HG03469 (cell line): ENCODE data around the gene ARL8B.
A peak's percentile ranks its signal among the peaks of the same experiment; 100 is the strongest.
"Not testable (repeated sequence)": the region's sequence is repeated elsewhere in the genome, so short reads cannot be mapped to it uniquely, and the experiment has no call there.

Experiments used
- ATAC-seq: cut with Tn5 transposase; IDR thresholded peaks from one replicate; pipeline ENCODE4 v1.9.1; 2021; ENCODE audit warnings: mild to moderate bottlenecking, moderate library complexity, moderate number of reproducible peaks; ENCODE audit not compliant: unreplicated experiment

Gene ARL8B

GRCh38 chr3:5144316-5144994 lies 22.4 kb downstream of the ARL8B start:
- ATAC-seq = no peak

DNA sequence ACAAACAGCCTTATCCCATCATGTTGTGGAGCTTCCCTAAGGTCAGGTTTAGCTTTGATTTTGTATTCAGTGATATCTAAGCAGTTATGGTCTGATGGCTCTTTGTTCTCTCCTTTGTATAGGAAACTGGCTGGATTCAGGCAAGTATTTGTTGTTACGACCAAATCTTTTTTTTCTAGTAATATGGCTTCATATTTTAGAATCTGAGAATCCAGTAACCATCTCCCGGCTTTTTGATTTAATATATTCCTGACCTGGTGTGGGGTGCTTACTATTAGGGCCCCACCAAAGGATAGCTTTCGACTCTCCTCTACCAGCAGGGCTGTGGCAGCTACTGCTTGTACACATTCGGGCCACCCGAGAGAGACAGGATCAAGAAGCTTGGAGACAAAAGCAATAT lies 23.0 kb downstream of the ARL8B start:
- no peak for ATAC-seq

GRCh38 chr3:5147152-5147551 lies 25.1 kb downstream of the ARL8B start:
- not testable (repeated sequence) for ATAC-seq

DNA sequence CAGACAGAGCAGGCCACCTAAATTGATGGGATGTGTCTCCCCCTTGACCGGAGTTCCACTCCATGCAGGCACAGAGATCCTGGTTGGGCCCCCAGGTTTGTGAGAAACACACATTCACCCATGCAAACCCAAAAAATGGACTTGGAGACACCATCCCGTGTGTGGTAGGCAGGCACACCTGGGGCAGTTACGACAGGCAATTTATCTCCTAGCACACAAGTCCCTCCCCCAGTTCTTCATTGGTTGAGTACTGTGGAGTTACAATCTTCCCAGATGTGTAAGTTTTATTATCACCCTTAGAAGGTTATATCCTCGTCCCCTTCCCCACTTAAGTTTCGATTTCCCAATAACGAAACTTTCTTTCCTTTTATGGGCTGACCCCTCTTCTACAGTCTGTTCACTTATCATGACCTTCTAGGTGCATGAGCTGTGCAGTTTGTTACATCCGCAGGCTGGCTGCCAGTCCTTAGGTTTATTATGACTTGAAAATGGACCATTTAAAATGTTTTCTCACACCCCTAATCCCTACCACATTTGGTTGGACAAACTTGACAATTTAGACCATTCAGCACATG lies 27.3 kb downstream of the ARL8B start:
- ATAC-seq = no peak

- peak; percentile 53 for ATAC-seq
These were observed 29.5 kb downstream of the ARL8B start for GRCh38 chr3:5151586-5151985.

DNA sequence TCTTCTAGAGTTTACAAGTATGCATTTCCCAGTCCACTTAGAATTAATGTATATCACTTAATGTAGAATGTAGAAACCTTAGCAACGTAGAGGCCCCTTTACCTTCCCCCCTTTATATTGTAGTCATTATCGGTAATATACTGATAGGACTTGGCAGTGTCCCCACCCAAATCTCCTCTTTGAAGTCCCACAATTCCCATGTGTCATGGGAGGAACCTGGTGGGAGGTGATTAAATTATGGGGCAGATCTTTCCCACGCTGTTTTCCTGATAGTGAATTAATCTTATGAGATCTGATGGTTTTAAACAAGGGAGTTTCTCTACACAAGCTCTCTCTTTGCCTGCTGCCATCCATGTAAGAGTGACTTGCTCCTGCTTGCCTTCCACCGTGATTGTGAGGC lies 31.0 kb downstream of the ARL8B start:
- no peak for ATAC-seq

DNA sequence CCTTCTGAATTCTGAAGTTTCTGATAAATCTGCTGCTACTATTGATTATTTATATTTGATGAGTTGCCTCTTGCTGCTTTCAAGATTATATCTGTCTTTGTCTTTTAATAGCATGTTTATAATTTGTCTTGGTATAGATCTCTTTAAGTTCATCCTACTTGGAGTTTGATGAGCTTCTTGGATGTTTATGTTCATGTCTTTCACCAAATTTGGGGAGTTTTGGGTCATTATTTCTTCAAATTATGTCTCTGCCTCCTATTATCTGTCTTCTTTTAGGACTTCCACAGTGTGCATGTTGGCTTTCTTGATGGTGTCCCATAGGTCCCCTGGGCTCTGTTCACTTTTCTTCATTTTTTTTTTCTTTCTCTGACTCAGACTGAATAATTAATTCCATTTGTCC lies 33.1 kb downstream of the ARL8B start:
- no peak for ATAC-seq

DNA sequence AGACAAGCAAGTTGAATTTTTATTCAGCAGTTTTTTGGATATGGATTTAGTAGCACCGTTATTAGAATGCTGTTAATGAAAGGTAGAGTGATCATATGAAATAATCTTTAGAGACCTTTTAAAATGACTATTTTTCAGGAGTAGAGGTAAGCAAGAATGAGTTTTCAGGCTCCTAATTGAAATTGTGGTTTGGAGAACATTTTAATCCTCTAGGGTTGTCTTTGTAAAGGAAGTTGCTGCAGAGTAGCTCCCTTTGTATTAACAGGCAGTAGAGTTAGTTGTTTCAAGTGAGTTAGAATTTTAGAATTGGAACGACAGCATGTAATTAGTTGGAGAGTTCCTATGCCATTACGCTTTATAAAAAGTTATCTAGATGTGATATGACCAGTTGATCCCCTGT lies 38.2 kb downstream of the ARL8B start:
- no peak for ATAC-seq

GRCh38 chr3:5160940-5161858 lies 39.1 kb downstream of the ARL8B start:
- ATAC-seq = no peak

GRCh38 chr3:5162102-5162501 lies 40.0 kb downstream of the ARL8B start:
- ATAC-seq = no peak

DNA sequence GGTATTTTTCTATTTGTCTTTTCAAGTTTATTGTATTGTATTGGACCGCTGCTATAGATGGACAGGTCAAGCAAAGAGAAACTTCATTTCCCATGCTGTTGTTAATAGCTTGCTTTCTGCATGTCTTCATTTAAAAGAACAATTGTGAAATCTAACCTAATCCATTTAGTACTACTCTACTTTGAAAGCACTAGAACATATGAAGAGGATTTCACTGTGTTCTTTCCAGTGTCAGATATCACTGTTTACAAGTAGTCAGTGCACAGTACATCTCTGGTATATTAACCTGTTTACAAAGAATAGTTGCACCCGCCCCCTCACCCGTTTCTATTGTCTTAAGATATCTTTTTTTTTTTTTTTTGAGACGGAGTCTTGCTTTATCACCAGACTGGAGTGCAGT lies 43.6 kb downstream of the ARL8B start:
- no peak for ATAC-seq

DNA sequence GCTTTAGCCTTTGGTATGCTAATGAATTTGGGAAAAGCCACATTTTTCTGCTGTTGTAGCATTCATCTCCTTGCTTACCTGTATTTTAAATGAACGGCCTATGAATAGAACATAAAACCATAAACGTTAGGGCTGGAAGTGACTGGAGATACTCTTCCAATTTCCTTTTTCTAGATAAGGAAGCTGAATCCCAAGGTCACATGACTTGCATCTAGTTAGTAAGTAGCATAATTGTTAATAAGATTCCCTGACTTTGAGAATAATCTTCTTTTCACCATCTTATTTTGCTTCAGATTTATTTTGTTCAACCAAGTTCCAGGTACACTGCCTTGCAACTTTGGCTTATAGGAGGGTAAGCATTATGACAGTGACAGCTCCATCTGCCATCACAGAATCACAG lies 44.8 kb downstream of the ARL8B start:
- no peak for ATAC-seq

- no peak for ATAC-seq
These were observed 46.0 kb downstream of the ARL8B start for GRCh38 chr3:5168110-5168509.

- ATAC-seq = no peak
These were observed 47.7 kb downstream of the ARL8B start for GRCh38 chr3:5169807-5170206.

DNA sequence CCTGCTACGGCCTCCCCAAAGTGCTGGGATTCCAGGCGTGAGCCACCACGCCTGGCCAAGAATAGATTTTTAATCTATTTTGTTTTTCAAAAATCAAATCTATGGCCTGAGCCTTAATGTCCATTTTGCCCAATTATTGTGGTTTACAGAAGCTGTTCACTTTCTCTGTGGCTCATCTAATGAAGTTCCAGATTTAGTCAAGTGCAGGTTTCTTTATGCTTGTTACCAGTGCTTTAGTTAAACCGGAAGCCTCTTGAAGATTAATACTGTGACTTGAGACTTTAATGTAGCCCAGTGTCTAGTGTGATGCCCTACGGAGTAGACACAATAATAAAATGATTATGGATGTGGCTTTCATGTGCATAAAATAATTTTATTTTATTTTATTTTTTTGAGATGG lies 48.9 kb downstream of the ARL8B start:
- ATAC-seq = no peak

GRCh38 chr3:5172018-5172417 lies 49.9 kb downstream of the ARL8B start:
- no peak for ATAC-seq

DNA sequence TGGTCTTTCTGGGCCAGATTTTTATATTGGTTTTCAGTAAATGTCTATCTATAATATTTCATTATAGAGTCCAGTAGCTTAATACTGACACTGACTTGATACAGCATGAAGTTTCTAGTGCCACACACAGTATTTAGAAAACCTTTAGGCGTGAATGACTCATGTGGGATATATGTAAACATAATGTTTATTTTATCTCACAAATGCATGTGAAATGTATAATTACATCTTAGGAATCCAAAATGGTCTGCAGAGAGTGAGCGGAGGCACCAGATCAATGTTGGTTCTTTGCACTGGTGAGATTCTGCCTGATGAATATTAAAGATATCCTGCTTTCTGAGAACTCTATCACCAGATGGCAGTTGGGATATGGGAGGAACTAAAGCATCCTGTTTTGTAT lies 56.9 kb downstream of the ARL8B start:
- ATAC-seq = not testable (repeated sequence)

GRCh38 chr3:5181469-5182141 lies 59.5 kb downstream of the ARL8B start:
- peak; percentile 75 for ATAC-seq

- not testable (repeated sequence) for ATAC-seq
These were observed 61.6 kb downstream of the ARL8B start for GRCh38 chr3:5183714-5184113.

- no peak for ATAC-seq
These were observed 62.4 kb downstream of the ARL8B start for GRCh38 chr3:5184499-5184898.

DNA sequence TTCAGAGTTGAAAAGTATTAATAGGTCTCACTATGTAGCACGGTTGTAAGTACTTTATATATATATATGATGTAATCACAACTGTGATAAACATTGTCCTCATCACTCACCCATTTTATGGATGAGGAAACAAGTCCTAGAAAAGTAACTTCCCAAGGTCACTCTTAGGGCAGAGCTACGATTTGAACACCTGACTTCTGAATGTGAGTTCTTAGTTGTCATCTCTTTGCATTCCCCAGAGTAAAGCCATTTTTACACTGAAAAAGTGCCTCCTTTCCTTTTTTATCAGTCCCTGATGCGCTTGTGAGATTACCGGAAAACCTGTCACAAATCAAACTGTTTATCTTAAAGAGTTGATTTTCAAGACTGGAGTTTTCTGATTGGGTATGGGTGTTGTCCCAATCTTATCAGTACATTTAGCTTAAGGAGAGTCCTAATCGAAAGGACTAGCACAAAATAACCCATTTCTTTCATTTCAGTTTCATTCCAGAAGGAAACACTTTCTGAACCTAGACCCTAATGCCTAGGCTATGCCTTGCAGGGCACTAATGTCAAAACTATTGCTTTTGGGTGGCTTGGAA lies 63.1 kb downstream of the ARL8B start:
- no peak for ATAC-seq
